GM19043 (cell line): ENCODE data around the gene PPM1H.
"Not testable (repeated sequence)": the region's sequence is repeated elsewhere in the genome, so short reads cannot be mapped to it uniquely, and the experiment has no call there.

Experiments
- ATAC-seq: cut with Tn5 transposase; IDR thresholded peaks from one replicate; pipeline ENCODE4 v1.9.1; 2021; ENCODE audit warnings: low read depth; ENCODE audit not compliant: unreplicated experiment

Gene PPM1H

DNA sequence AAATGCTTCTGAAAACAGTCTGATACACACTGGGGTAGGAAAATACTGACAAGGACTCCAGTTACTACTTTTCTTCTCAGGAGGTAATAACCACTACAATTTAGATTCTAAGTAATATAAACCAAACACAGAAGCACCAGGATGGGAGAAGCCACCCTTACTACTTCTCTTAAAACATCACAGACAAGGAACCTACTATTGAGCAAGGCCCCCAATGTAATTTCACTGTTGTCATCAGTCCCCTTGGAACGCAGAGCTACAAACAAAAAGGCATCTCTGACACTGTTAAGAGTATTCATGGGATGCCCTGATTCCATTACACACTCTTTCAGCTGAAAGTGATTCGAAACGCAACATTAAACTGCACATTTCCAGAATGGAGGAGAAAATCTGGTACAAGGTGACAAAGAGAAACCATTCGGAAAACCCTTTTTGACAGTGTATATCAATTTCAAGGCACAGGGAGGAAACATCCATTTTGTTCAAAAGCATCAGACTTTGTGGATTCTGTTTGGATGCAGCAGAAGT, 185.9 kb downstream of the PPM1H start:
- ATAC-seq, result no peak

DNA sequence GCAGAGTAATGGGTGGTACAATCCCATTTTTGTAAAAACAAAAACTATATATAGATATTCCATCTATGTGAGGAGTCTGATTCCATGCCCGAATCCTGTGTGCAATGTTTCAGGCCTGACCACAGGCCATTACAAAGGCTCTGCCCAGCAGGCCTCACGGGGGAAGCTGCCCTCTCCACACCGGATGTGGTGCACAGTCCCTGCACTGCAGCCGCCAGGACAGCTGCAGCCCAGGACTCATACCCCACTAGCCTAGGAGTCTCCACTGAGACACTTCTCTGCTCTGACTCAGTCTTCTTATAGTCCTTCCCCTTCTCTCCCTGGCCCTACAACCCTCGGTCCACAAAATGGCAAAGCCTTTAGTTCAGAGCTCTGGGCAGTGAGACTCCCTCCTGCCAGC, 190.4 kb downstream of the PPM1H start:
- no peak for ATAC-seq

DNA sequence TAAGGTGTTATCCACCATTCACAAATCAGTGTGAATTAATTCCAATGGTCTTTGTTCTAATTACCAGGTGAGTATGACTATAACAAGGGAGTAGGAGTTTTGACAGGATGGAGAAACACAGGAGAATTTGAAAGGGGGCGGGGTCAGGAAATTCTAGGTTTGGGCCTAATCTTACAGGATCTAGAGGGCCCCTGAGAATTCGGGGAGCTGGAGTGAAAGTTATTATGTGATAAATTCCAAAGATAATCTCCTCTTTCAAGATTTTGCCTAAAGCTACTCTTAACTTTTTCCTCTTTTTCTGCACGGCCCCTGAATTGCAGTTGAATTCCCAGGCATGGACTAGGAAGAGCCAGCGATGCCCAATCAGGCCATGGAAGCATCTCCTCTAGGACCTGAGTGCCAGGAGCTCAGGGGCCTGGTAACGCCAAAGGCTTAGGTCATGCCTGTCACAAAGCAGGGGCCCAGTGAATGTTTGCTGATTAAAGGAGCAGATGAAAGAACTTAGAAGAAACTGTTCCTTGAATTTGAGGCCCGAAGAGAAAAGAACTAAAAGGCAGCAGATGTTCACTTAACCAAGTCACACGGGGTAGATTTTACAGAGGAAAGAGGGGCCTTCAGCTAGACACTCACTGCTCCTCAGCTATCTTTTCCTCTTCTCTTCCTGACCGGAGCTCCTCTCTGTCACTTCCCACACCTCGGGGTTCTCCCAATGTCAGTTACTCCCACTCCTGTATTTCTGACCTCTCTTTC, 195.5 kb downstream of the PPM1H start:
- ATAC-seq, result no peak

DNA sequence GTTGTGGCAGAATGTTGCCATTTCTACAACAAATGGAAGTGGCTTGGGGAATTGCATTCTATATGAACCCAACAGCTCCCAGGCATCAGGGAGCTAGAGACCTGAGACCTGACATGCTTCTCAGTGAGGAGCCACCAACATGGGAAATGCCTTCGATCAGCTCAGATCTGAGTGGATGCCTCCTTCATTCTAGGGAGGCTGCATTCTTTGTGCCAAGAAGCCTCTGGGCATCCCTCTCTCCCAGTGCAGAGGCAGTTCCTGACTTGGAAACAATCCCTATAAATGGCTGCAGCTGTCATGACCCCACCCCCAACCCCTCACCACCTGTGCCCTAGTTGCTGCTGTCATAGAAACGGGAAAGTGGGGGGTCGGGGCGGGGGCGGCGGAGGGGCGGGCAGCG, 196.3 kb downstream of the PPM1H start:
- no peak for ATAC-seq

DNA sequence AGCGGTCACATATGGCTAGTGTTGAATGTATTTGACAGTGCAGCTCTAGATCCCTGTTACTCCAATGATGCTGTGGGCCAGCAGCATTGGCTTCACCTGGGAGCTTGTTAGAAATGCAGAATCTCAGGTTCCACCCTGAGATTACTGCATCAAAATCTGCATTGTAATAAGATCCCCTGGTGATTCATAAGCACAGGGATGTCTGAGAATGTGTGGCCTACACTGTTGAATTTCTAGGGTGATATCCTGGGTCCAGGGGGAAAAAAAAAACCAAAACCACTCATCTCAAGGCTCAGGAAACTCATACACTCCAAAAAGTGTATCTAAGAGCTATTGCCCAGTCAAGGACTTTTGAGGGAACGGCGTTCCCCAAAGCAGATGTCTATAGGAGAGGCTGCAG, 196.8 kb downstream of the PPM1H start:
- ATAC-seq, result no peak

DNA sequence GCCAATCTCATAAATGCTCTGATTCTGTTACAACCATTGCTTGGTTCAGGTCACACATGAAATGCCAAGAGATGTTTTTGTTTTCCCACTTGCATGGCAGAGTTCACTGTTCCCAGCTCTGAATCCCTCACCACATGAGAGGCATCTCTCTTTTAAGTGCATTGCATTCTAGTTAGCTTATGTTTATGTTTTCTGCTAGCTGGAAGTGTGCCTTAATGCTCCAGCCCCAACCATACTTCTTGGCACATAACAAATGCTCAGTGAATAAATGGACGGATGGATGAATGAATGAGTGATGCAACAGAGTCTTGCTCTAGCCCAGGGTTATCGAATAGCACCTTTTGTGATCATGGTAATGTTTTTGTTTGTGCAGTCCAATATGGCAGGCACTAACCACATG, 197.3 kb downstream of the PPM1H start:
- ATAC-seq, result no peak

DNA sequence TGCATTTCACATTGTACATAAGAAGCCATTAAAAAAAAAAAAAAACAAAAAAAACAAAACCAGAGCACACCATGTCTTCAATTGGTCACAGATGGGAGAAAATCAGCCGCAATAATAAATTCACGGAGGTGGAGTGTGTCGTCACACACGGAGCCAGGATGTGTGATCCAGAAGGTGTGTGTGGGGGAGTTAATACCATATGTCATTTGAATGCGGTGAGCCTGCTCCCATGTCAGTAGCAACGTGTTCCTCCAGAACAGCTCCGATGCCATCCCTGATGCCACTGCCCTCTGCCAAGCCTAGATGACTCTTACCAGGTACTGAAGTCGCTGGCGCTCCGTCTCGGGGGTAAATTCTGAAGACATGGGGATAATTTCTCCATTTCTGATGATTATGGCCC, 197.8 kb downstream of the PPM1H start:
- ATAC-seq, result no peak

DNA sequence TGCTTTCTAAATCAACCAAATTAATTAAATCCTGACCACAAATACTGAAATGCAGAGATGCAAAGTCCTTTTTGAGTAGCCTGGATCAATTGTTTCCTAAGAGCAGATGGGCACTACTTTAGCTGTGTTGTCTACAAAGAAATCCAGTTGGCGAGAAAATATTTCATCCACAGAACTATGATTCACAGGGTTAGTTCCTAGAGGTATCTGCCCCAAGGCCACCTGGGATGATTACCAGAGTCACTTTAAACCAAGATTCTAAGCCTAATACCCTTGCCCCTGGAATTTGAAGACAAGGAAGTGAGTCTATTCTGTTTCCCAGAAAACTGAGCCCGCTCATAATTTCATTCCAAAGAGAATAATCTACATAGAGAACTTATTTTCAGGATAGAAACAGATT, 198.4 kb downstream of the PPM1H start:
- ATAC-seq, result no peak

DNA sequence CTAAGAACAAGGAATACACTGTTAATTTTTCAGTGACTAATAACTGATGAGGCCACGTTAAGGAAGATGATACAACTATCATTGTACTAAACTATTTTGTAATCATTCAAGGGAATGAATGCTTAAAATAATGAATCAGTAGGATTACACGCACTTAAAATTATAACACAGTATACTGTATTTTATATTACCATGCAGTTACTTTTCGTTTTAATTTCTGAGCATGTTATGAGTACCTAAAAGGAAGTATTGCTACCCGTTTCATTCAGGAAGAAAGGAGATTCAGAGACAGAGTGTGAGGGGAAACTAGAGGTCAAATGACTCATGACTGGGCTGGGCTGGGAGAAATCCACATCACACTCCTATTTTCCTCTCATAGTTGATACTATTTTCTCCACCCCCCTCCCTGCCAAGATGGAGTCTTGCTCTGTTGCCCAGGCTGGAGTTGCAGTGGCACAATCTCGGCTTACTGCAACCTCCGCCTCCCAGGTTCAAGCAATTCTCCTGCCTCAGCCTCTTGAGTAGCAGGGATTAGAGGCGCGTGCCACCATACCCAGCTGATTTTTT, 202.0 kb downstream of the PPM1H start:
- no peak for ATAC-seq

DNA sequence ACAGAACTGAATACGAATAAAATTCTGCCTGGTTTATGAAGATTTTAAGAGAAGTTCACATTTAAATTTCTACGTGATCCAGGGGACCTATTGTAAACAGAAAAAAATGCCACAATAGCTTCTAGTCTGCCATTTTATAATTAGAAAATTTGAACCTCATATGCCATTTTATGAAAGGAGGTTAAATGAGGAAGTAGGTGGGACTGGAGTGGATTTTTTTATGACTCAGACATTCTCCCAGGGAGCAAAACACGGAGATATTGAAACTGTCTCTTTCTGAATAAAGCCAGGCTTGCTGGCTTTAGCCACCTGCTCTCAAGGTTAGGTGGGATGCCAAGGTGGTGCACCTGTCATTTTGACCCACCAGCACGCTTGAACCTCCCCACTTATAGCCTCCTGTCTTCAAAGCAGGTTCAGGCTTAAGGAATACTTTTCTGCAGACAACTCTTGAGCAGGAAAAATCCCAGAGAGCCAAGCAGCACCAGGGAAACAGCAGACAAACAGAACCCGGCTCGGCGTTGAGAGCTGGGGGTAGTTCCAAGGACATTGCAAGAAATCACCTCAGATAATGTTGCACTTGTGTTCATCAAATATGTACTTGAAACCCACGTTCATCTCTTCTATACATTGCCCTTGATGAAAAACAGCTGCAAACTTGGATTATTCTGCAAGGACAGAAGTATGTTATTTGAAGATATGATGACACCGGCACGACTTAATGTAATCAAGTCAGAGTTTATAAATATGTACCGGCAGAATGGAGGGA, 203.7 kb downstream of the PPM1H start:
- ATAC-seq, result no peak

DNA sequence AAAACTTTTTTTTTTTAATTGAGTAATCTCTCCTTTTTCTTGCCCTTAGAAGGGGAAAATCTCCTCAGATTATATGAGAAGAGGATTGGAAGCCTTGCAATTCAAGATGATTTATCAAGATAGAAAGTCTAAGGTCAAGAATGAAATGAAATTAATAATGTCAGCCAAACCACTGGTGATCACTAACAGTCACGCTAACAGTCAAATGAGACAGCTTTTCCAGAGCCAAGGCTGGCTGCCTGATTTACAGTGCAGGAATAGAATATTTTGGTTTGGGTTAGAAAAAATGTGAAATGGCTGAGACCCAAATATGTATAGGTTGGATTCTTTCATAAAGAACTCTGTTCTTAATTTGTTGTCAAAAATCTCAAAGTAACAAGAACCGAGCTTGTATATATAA, 204.3 kb downstream of the PPM1H start:
- no peak for ATAC-seq

DNA sequence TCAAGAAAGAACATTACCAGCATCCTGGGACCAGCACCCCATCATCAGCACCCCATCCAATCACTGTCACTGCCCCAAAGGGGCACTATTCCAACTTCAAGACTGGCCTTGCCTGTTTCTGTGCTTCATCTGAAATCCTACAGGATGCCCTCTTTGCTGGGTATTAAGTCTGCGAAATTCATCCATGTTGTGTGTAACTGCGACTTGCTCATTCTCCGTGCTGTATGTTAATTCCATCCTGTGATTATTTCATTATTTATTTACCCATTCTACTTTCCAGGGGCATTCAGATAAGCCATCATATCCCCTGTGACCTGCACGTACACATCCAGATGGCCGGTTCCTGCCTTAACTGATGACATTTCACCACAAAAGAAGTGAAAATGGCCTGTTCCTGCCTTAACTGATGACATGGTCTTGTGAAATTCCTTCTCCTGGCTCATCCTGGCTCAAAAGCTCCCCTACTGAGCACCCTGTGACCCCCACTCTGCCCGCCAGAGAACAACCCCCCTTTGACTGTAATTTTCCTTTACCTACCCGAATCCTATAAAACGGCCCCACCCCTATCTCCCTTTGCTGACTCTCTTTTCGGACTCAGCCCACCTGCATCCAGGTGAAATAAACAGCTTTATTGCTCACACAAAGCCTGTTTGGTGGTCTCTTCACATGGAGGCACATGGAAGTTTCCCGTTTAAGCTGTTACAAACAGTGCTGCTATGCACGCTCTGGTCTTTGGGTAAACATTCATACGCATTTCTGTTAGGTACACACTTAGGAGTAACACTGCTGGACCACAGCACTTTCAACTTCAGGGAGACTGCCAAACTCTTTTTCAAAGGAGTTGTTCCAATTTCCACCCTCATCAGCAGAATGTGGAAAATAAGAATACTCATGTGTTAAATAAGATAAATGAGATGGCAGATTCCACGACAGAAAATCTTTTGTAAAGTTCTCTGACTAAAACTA, 205.1 kb downstream of the PPM1H start:
- ATAC-seq, result not testable (repeated sequence)

DNA sequence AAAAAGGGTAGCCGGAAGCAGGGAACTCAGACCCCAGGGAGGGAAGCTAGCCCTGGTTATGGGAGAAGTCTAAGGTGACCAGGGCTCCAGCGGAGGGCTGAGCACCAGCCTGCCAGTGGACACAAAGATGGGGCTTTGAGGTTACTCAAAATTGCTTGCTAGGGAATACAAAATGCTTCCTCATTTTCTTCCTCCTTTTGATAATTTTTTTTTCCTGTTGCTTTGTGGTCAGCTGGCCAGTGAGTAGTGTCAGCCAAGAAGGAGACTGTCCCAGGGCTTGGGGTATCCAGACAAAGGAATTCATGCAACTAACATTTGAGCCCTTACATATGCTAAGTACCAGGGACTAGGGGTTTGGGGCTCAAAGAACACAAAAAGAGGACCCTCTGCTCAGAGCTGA, 206.2 kb downstream of the PPM1H start:
- ATAC-seq, result no peak

DNA sequence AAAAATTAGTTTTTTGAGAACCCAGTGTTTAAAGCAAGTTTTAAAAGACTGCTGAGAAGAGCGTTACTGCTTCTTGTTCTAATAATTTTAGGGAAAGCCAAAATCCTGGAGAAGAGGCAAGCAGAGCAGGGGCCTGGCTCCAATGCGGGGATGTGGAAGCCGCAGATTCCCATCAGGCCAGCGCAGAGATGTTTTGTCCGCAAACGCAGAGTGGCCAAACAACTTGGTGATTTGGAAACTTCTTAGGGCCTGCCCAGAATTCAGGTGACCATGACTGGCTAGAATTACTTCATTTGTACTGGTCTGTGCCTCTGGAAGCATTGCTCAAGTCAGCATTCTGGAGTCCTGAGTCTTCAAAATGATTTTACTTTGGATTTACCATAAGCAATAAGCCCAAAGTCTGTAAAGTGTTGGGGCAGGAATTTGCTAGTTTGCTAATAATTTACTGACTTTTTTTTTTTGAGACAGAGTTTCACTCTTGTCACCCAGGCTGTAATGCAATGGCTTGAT, 208.4 kb downstream of the PPM1H start:
- ATAC-seq, result no peak

DNA sequence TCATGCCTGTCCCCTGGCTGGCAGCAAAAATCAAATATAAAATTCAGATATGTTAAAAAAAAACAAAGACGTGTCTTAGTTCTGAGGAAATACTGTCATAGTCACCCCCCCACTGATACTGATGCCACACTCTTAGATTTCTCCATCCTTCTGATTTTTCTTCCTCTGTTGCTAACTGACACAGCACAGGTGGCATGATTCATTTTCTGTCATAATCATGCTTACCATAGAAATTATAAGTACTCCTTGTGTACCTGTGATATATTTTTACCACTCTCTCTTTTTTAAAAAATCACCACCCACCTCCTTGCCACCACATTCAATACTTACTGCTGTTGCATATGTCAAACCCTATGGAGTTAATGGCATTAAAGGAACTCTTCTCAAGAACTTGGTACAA, 209.2 kb downstream of the PPM1H start:
- no peak for ATAC-seq

DNA sequence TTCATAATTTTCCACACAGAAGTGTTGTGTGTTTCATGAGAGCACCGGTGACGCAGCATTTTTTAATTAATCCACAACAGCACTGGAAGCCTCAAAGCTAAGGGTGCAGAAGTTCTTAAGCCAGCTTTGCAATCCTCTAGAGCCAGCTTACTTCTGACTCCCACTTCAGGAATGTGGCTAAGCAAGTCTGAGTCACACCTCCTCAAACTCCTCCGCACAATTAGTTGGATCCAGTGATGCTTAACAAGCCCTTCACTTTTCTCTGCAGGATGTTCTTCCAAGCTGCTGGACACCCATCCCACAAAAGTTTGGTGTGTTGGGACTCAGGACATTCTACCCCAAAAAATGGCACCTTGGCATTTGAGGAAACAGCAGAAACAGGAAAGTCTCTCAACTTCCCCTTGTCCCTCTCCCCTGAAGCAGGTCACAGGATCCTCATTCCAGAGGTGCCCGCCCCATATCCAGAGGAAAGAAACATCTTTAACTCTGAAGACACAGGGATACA, 210.0 kb downstream of the PPM1H start:
- ATAC-seq, result no peak

DNA sequence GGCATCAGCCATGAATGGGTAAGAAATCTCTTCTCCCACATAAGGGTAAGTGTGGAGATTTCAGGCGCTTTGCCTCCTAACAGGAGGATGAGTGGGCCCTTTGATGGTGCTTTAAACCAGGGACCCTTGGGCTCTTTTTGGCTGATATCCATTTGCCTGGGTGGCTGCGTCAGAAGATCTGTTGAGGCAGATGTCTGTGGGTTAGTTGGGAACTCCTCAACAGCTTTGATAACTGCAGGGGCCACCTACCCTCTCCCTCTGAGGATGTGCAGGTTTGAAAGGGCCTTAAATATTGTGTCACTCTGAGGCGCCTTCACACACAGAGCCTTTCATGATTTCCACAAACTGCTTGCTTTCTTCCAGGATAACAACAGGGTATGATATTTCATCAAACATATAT, 210.7 kb downstream of the PPM1H start:
- ATAC-seq, result no peak

DNA sequence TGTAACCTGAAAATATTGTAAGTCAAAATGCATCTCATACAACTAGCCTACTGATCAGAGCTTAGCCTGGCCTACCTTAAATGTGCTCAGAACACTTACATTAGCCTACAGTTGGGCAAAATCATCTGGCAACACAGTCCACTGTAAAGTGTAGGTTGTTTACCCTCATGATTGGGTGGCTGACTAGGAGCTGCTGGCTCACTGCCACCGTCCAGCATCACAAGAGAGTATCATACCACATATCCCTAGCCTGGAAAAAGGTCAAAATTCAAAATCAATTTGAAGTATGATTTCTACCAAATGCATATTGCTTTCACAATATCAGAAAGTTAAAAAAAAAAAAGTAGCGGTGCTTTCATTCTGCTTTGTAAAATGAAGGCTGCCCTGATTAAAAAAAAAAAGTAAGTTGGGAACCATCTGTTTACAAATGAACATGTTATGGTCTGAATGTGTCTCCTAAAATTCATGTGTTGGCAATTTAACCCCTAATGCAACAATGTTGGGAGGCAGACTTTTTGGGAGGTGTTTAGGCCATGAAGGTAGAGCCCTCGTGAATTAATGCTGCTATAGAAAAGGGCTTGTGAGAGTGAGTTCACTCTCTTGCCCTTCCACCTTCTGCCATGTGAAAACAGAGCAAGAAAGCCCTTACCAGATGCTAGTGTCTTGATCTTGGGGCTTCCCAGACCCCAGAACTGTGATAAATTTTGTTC, 211.8 kb downstream of the PPM1H start:
- no peak for ATAC-seq

DNA sequence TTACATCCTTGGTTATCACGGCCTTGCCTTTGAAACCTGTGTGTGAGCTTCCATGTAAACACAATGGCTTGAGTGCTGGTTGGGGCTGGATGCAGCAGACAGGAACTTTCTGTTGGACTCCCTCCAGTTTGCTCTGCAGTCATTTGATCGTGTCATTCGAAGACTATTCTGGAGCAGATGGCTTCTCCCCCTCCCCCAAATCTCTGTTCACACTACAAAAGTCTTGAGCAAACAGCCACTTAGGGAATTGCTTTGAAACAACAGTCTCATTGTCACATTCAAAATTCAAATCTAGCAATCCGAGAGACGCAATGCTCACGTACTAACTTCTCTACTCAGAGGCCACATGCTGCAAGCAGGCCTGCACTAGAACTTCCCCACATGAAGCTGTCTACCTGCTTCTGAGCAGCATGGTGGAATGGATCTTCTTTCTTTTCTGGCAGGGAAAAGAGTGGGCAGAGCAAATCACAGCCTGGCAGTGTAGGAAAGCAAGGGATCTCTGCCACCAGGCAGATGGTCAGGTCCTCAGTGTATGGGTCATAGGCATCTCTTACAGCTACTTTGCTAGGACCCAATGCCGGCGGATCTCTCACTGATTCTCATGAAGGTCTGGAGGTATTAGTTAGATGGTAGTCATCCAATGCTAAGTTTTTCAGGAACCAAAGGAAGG, 214.2 kb downstream of the PPM1H start:
- no peak for ATAC-seq
